ENCODE data around the gene GABARAPL2.

Gene GABARAPL2

DNA sequence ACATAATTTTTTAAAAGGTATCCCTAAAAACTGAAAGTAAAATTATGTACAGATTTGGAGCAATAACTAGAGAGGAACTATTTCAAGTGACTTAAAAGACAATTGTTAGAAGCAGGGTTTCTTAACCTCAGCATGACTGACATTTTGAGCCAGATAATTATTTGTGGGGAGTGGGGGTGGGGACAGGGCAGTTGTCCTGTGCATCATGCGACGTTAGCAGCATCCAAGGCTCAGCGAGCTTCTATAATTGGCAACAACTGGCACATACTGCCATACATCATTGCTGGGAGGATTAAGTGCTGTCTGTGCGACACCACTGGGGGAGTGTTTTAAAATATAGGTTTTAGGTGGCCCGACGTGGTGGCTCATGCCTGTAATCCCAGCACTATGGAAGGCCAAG, 27.1 kb downstream of the GABARAPL2 start:
- H3K9me3 ChIP-seq (replicated peaks in 1 of 11): peaks cover 5 to 14% (median 9%) of the 10 kb centered on the region in 11 experiments; a peak in 16 of 22 replicates
- H3K4me3 ChIP-seq: no peak overlapping the region
- H3K27me3 ChIP-seq: no peaks in the 10 kb centered on the region
- no peak overlapping the region; a peak in 1 of 22 replicates for H3K9ac ChIP-seq
- H3K36me3 ChIP-seq: peaks cover 25 to 63% (median 40%) of the 10 kb centered on the region in 11 experiments
- 0 out of 22 replicates have a peak, but pooled peaks cover 0 to 4% (median 0%) of the 10 kb centered on the region in 11 experiments for H4K20me1 ChIP-seq
- peak overlapping the region in 5 of 11 experiments; percentile 55 to 73 (median 67); a peak in 10 of 22 replicates for H3K27ac ChIP-seq
- no peak for TF ChIP-seq Cebpa-rat (IDR thresholded peaks at IDR 0.05)
- H3K4me1 ChIP-seq: peaks cover 7 to 17% (median 13%) of the 10 kb centered on the region in 10 experiments; a peak in 19 of 20 replicates
- no peak overlapping the region for H3K4me2 ChIP-seq

GRCh38 chr16:75593825-75594820, 27.9 kb downstream of the GABARAPL2 start:
- peaks cover 7 to 17% (median 13%) of the 10 kb centered on the region in 10 experiments; a peak in 19 of 20 replicates for H3K4me1 ChIP-seq
- no peaks in the 10 kb centered on the region for H3K27me3 ChIP-seq
- TF ChIP-seq Cebpa-rat (IDR thresholded peaks at IDR 0.05): peak in 2 of 11 experiments; percentile 41 to 43; a peak in 1 of 22 replicates
- peak overlapping the region in 7 of 11 experiments; percentile 2 to 37 (median 14); a peak in 8 of 22 replicates for H3K9ac ChIP-seq
- peaks cover 24 to 63% (median 43%) of the 10 kb centered on the region in 11 experiments for H3K36me3 ChIP-seq
- H3K4me2 ChIP-seq: peak overlapping the region in 10 of 11 experiments; percentile 4 to 59 (median 49); a peak in 18 of 22 replicates
- peaks cover 5 to 14% (median 9%) of the 10 kb centered on the region in 11 experiments; a peak in 16 of 22 replicates for H3K9me3 ChIP-seq (replicated peaks in 1 of 11)
- H4K20me1 ChIP-seq: 0 out of 22 replicates have a peak, but pooled peaks cover 0 to 4% (median 0%) of the 10 kb centered on the region in 11 experiments
- H3K27ac ChIP-seq: peak overlapping the region in 9 of 11 experiments; percentile 18 to 73 (median 61); a peak in 17 of 22 replicates
- no peak overlapping the region for H3K4me3 ChIP-seq

- no peak overlapping the region for H3K4me2 ChIP-seq
- no peaks in the 10 kb centered on the region for H3K27me3 ChIP-seq
- peaks cover 73 to 96% (median 84%) of the 10 kb centered on the region in 11 experiments for H3K36me3 ChIP-seq
- H3K4me3 ChIP-seq: no peak overlapping the region
- TF ChIP-seq Cebpa-rat (IDR thresholded peaks at IDR 0.05): no peak
- no peak overlapping the region for H3K9ac ChIP-seq
- H3K4me1 ChIP-seq: peaks cover 3 to 7% (median 4%) of the 10 kb centered on the region in 10 experiments; a peak in 19 of 20 replicates
- no peak overlapping the region for H3K27ac ChIP-seq
- H4K20me1 ChIP-seq: no peaks in the 10 kb centered on the region
- peaks cover 24 to 40% (median 30%) of the 10 kb centered on the region in 11 experiments for H3K9me3 ChIP-seq (replicated peaks in 1 of 11)
Observed at GRCh38 chr16:75599452-75600277, 33.5 kb downstream of the GABARAPL2 start.

GRCh38 chr16:75603241-75603640, 37.1 kb downstream of the GABARAPL2 start:
- H3K27me3 ChIP-seq: no peaks in the 10 kb centered on the region
- no peak overlapping the region for H3K27ac ChIP-seq
- no peak for TF ChIP-seq Cebpa-rat (IDR thresholded peaks at IDR 0.05)
- no peak overlapping the region for H3K4me3 ChIP-seq
- no peaks in the 10 kb centered on the region; a peak in 1 of 22 replicates for H4K20me1 ChIP-seq
- H3K36me3 ChIP-seq: peaks cover 92 to 100% (median 96%) of the 10 kb centered on the region in 11 experiments
- H3K4me1 ChIP-seq: no peaks in the 10 kb centered on the region
- peaks cover 18 to 35% (median 23%) of the 10 kb centered on the region in 11 experiments for H3K9me3 ChIP-seq (replicated peaks in 1 of 11)
- no peak overlapping the region for H3K4me2 ChIP-seq
- no peak overlapping the region for H3K9ac ChIP-seq

- H3K27me3 ChIP-seq: no peaks in the 10 kb centered on the region
- H3K9ac ChIP-seq: no peak overlapping the region
- no peak for TF ChIP-seq Cebpa-rat (IDR thresholded peaks at IDR 0.05)
- H3K4me3 ChIP-seq: no peak overlapping the region
- H4K20me1 ChIP-seq: no peaks in the 10 kb centered on the region; a peak in 2 of 22 replicates
- no peak overlapping the region for H3K27ac ChIP-seq
- H3K9me3 ChIP-seq (replicated peaks in 1 of 11): peaks cover 18 to 34% (median 22%) of the 10 kb centered on the region in 11 experiments
- H3K4me2 ChIP-seq: no peak overlapping the region
- peaks cover 88 to 100% (median 96%) of the 10 kb centered on the region in 11 experiments for H3K36me3 ChIP-seq
- H3K4me1 ChIP-seq: no peaks in the 10 kb centered on the region
Observed at GRCh38 chr16:75606507-75606906, 40.3 kb downstream of the GABARAPL2 start.

DNA sequence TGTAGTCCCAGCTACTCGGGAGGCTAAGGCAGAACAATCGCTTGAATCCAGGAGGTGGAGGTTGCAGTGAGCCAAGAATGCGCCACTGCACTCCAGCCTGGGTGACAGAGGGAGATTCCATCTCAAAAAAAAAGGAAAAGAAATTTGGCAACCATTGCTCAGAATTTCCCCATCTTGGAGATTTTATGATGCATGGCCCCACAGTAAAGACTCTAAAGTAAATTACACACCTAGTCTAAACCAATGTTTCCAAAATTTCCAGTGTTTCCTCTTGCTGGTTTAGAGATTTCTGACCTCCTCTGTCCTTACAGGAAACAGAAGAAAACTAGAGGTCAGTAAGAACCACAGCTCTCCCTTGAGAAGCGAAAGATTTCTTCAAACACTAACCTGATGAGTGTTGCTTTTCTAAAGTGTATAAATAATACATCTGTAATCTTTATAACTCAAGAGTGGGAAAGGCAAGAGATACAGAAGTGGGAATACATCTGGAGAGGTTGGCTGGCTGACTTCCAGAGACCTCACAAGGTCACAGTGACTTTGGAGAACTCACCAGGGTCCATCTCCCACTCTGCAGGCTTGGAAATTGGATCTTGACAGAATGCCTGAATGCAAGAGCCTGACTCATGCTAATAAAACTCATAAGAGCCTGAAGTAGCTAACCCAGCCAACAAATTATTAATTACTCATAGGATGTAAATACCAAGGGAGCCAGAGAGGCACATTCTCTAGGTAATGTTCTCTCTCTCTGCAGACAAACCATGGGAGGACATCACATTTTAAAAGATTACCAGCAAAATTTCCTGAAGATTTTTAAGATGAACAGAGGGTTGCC, 48.1 kb downstream of the GABARAPL2 start:
- Histone ChIP-seq H3K9ac (no peak overlapping the region), H3K27ac (no peak overlapping the region), H3K36me3 (peaks cover 92 to 100% (median 100%) of the 10 kb centered on the region in 11 experiments), H3K9me3 (replicated peaks in 1 of 11) (no peaks in the 10 kb centered on the region), H3K27me3 (no peaks in the 10 kb centered on the region), H3K4me1 (no peaks in the 10 kb centered on the region), H4K20me1 (no peaks in the 10 kb centered on the region; a peak in 2 of 22 replicates), H3K4me3 (no peak overlapping the region), H3K4me2 (no peak overlapping the region)
- TF ChIP-seq Cebpa-rat (IDR thresholded peaks at IDR 0.05): no peak

- Histone ChIP-seq H3K9me3 (replicated peaks in 1 of 11) (no peaks in the 10 kb centered on the region), H3K4me1 (peaks cover 0 to 10% (median 5%) of the 10 kb centered on the region in 10 experiments; a peak in 13 of 20 replicates), H3K4me2 (no peak overlapping the region), H3K27ac (no peak overlapping the region), H4K20me1 (peaks cover 0 to 4% (median 0%) of the 10 kb centered on the region in 11 experiments; a peak in 2 of 22 replicates), H3K9ac (no peak overlapping the region), H3K4me3 (no peak overlapping the region), H3K27me3 (no peaks in the 10 kb centered on the region), H3K36me3 (peaks cover 99 to 100% (median 100%) of the 10 kb centered on the region in 11 experiments)
- no peak for TF ChIP-seq Cebpa-rat (IDR thresholded peaks at IDR 0.05)
Observed at GRCh38 chr16:75615619-75616018, 49.4 kb downstream of the GABARAPL2 start.

Data from BLaER1 treated with 17β-estradiol and CSF1 and Interleukin-3, amounts not matched to agents 10 nM and 100 nM (cell line).